GM12865 (cell line): ENCODE measurements around the gene ETV6.

Source experiments
- DNase-seq: peaks from one replicate; pipeline ENCODE4 v3.0.0; 2010; ENCODE audit warnings: low read depth
- H3K4me3 ChIP-seq: 2 replicates; pipeline ENCODE4 v1.5.1; 2011; ENCODE audit warnings: mild to moderate bottlenecking, low read depth, low read length, control low read depth
- CTCF ChIP-seq: IDR thresholded peaks from 2 replicates; pipeline ENCODE4 v1.5.1; 2011; ENCODE audit warnings: low read length, control low read depth, low read depth, inconsistent platforms; ENCODE audit not compliant: insufficient read depth; ENCODE audit errors: missing control alignments

Gene ETV6

GRCh38 chr12:11649413-11650285 is at the start of gene ETV6:
Gene ETV6 (plus strand): TSS chr12:11649674. CDS start chr12:11650128, 454 bp downstream.
- H3K4me3 ChIP-seq, result peak within 1 kb of the TSS; percentile 99
- DNase-seq, result peak; percentile 96
- TF ChIP-seq CTCF, result no peak

GRCh38 chr12:11600199-11600598 is 49.3 kb upstream of the ETV6 start:
- DNase-seq, result no peak
- no peak for TF ChIP-seq CTCF
- no peak overlapping the region for H3K4me3 ChIP-seq

GRCh38 chr12:11601647-11602046 is 47.8 kb upstream of the ETV6 start:
- TF ChIP-seq CTCF, result no peak
- no peak overlapping the region for H3K4me3 ChIP-seq
- DNase-seq, result no peak

- TF ChIP-seq CTCF, result no peak
- no peak overlapping the region for H3K4me3 ChIP-seq
- no peak for DNase-seq
Observed at GRCh38 chr12:11607313-11608081, 42.0 kb upstream of the ETV6 start.

- H3K4me3 ChIP-seq, result no peak overlapping the region
- no peak for TF ChIP-seq CTCF
- DNase-seq, result no peak
Observed at GRCh38 chr12:11609045-11609444, 40.4 kb upstream of the ETV6 start.

GRCh38 chr12:11615481-11615880 is 34.0 kb upstream of the ETV6 start:
- no peak for DNase-seq
- no peak for TF ChIP-seq CTCF
- H3K4me3 ChIP-seq, result no peak overlapping the region

GRCh38 chr12:11618046-11618445 is 31.4 kb upstream of the ETV6 start:
- H3K4me3 ChIP-seq, result no peak overlapping the region
- no peak for TF ChIP-seq CTCF
- DNase-seq, result no peak
